A549 (cell line): Measurements from ENCODE around the gene SLC38A7. TPM values are rescaled to one million over a fixed set of nuclear protein-coding genes. Genes with fewer than 3 reads are reported as not detected.

Source experiments
- ATAC-seq, 2 experiments: fragments of 200-7000 bp in 1 of 2; fragments of >200 bp in 1 of 2; cut with Nextera tagmentation in 1 of 2; cut with Tn5 transposase in 1 of 2; 3 replicates each; pipeline versions ENCODE4 v1.8.0 to v1.9.1; 2018 to 2020; ENCODE audit warnings: mild to moderate bottlenecking in 1 of 2, moderate library complexity in 1 of 2
- CTCF ChIA-PET: fragments of 300-600 bp; sonication (Branson Sonifier 250); formaldehyde crosslinking; extraction: SDS; loops from one replicate; lab custom pipeline; 2021; ENCODE audit warnings: antibody characterized with exemption, inconsistent platforms; lab: Yijun Ruan, JAX
- POLR2A ChIA-PET: fragments of 350-600 bp; formaldehyde crosslinking; extraction: SDS; loops from one replicate; lab custom pipeline; 2021; ENCODE audit warnings: antibody characterized with exemption, inconsistent platforms; lab: Yijun Ruan, JAX
- DNase-seq, 2 experiments: peaks; one replicate each; pipeline versions ENCODE4 v3.0.0 to v3.0.0-alpha.2; 2011 to 2016; ENCODE audit warnings: low read depth in 1 of 2, low spot score in 1 of 2
- FAIRE-seq: peaks from 2 replicates; lab custom pipeline; 2011; peaks lifted over from hg19 to GRCh38; lab: Jason Lieb, UNC
- H3K27ac ChIP-seq, 2 experiments: fragments of >200 bp; sonication (Bioruptor Twin); formaldehyde crosslinking; 3 replicates each; pipeline ENCODE4 v1.5.1; 2016 to 2017
- H3K4me1 ChIP-seq: fragments of >200 bp; sonication (Bioruptor Twin); formaldehyde crosslinking; 3 replicates; pipeline ENCODE4 v1.6.1; 2016
- H3K4me2 ChIP-seq: fragments of >200 bp; sonication (Bioruptor Twin); formaldehyde crosslinking; 3 replicates; pipeline ENCODE4 v1.6.1; 2016
- H3K4me3 ChIP-seq: fragments of >200 bp; sonication (Bioruptor Twin); formaldehyde crosslinking; 3 replicates; pipeline ENCODE4 v1.5.1; 2016
- H3K9me3 ChIP-seq: fragments of >200 bp; sonication (Bioruptor Twin); formaldehyde crosslinking; 3 replicates; pipeline ENCODE4 v1.6.1; 2016
- BCL3 ChIP-seq: fragments of >200 bp; sonication (Bioruptor Twin); formaldehyde crosslinking; IDR thresholded peaks from 3 replicates; pipeline ENCODE4 v1.6.1; 2016
- BHLHE40 ChIP-seq: IDR thresholded peaks from 2 replicates; pipeline ENCODE4 v1.6.1; 2012; ENCODE audit warnings: low read depth, low read length, inconsistent platforms
- CBX2 ChIP-seq: fragments of 200-600 bp; sonication (generic); IDR thresholded peaks from 2 replicates; pipeline ENCODE4 v1.6.1; 2016; ENCODE audit warnings: low read depth, mild to moderate bottlenecking, borderline replicate concordance
- CEBPB ChIP-seq, 2 experiments: fragments of >200 bp in 1 of 2; sonication (Bioruptor Twin) in 1 of 2; formaldehyde crosslinking in 1 of 2; IDR thresholded peaks; 2 replicates each; pipeline ENCODE4 v1.6.1; 2012 to 2016
- CHD2 ChIP-seq: fragments of 150-350 bp; IDR thresholded peaks from 2 replicates; pipeline ENCODE4 v1.6.1; 2014; ENCODE audit warnings: low read length; ENCODE audit not compliant: partially characterized antibody
- CHD4 ChIP-seq: fragments of 200-600 bp; sonication (generic); IDR thresholded peaks from 2 replicates; pipeline ENCODE4 v1.6.1; 2016; ENCODE audit warnings: antibody characterized with exemption, mild to moderate bottlenecking, borderline replicate concordance
- EHMT2 ChIP-seq: fragments of 200-600 bp; sonication (generic); IDR thresholded peaks from 2 replicates; pipeline ENCODE4 v1.6.1; 2016; ENCODE audit warnings: antibody characterized with exemption, low read depth, mild to moderate bottlenecking, moderate library complexity
- FOSL2 ChIP-seq, 2 experiments: fragments of 450-650 bp in 1 of 2; fragments of >200 bp in 1 of 2; sonication (Bioruptor Twin) in 1 of 2; formaldehyde crosslinking; IDR thresholded peaks; 2 replicates each; pipeline versions ENCODE4 v1.5.0 to v1.6.1; 2016 to 2020; ENCODE audit warnings: mild to moderate bottlenecking in 1 of 2, moderate library complexity in 1 of 2
- GATA3 ChIP-seq: IDR thresholded peaks from 2 replicates; pipeline ENCODE4 v1.6.1; 2012; ENCODE audit warnings: borderline replicate concordance
- HEYL ChIP-seq: fragments of 250-450 bp; sonication (Bioruptor Pico); IDR thresholded peaks from 2 replicates; pipeline ENCODE4 v1.8.0; 2021; ENCODE audit warnings: mild to moderate bottlenecking, moderate library complexity
- HOXB5 ChIP-seq: fragments of 250-450 bp; sonication (Bioruptor Pico); IDR thresholded peaks from 2 replicates; pipeline ENCODE4 v1.5.0; 2020; ENCODE audit warnings: mild to moderate bottlenecking, moderate library complexity
- JUN ChIP-seq, 2 experiments: fragments of >200 bp; sonication (Bioruptor Twin); formaldehyde crosslinking; IDR thresholded peaks; 2 replicates in 1 of 2; 3 replicates in 1 of 2; pipeline ENCODE4 v1.6.1; 2016 to 2017
- JUNB ChIP-seq: fragments of >200 bp; sonication (Bioruptor Twin); formaldehyde crosslinking; IDR thresholded peaks from 2 replicates; pipeline ENCODE4 v1.6.1; 2016
- MAZ ChIP-seq: fragments of 150-350 bp; IDR thresholded peaks from 2 replicates; pipeline ENCODE4 v1.6.1; 2014; ENCODE audit warnings: antibody characterized with exemption, low read depth, low read length, borderline replicate concordance
- MYC ChIP-seq: IDR thresholded peaks from 2 replicates; pipeline ENCODE4 v1.6.1; 2012; ENCODE audit warnings: mild to moderate bottlenecking, inconsistent platforms, low read length, improper control_type of control experiment, borderline replicate concordance
- NPAS2 ChIP-seq: fragments of 250-450 bp; sonication (Bioruptor Pico); IDR thresholded peaks from 2 replicates; pipeline ENCODE4 v1.8.0; 2022; ENCODE audit warnings: mild to moderate bottlenecking, moderate library complexity, borderline replicate concordance
- NR3C1 ChIP-seq: fragments of >200 bp; sonication (Bioruptor Twin); formaldehyde crosslinking; IDR thresholded peaks from 3 replicates; pipeline ENCODE4 v1.6.1; 2017
- POLR2A ChIP-seq: IDR thresholded peaks from 2 replicates; pipeline ENCODE4 v1.6.1; 2012; ENCODE audit warnings: mild to moderate bottlenecking, low read length
- POLR2AphosphoS2 ChIP-seq: conservative IDR thresholded peaks from 2 replicates; pipeline ENCODE4 v1.6.1; 2012; ENCODE audit warnings: low read length, improper control_type of control experiment, inconsistent platforms
- RAD21 ChIP-seq, 2 experiments: fragments of >200 bp in 1 of 2; sonication (Bioruptor Twin) in 1 of 2; formaldehyde crosslinking in 1 of 2; IDR thresholded peaks in 1 of 2; conservative IDR thresholded peaks in 1 of 2; 2 replicates in 1 of 2; 3 replicates in 1 of 2; pipeline ENCODE4 v1.6.1; 2012 to 2018; ENCODE audit warnings: inconsistent platforms in 1 of 2
- RCOR1 ChIP-seq: fragments of 150-350 bp; IDR thresholded peaks from 2 replicates; pipeline ENCODE4 v1.6.1; 2014; ENCODE audit warnings: antibody characterized with exemption, low read length, low read depth
- RNF2 ChIP-seq: fragments of 200-600 bp; sonication (generic); IDR thresholded peaks from 2 replicates; pipeline ENCODE4 v1.6.1; 2016; ENCODE audit warnings: low read depth, mild to moderate bottlenecking, antibody characterized with exemption, moderate library complexity, borderline replicate concordance
- TFCP2L1 ChIP-seq: fragments of 250-450 bp; sonication (Bioruptor Pico); IDR thresholded peaks from 2 replicates; pipeline ENCODE4 v1.5.0; 2021; ENCODE audit warnings: mild to moderate bottlenecking
- TP53 ChIP-seq: fragments of 250-450 bp; sonication (Bioruptor Pico); IDR thresholded peaks from 2 replicates; pipeline ENCODE4 v1.5.0; 2021; ENCODE audit warnings: mild to moderate bottlenecking, moderate library complexity
- ZFP36 ChIP-seq: fragments of 450-650 bp; IDR thresholded peaks from 2 replicates; pipeline ENCODE4 v1.6.1; 2014; ENCODE audit warnings: borderline replicate concordance; ENCODE audit not compliant: partially characterized antibody
- ZNF302 ChIP-seq: fragments of 250-450 bp; sonication (Bioruptor Pico); IDR thresholded peaks from 2 replicates; pipeline ENCODE4 v1.9.0; 2021; ENCODE audit warnings: inconsistent platforms, mild to moderate bottlenecking, moderate library complexity
- ZSCAN20 ChIP-seq: fragments of 250-450 bp; sonication (Bioruptor Pico); IDR thresholded peaks from 2 replicates; pipeline ENCODE4 v1.8.0; 2022; ENCODE audit warnings: mild to moderate bottlenecking, moderate library complexity
- WGBS: methylation state at CpG from one replicate; pipeline ENCODE4 v1.1.6; 2017; ENCODE audit errors: missing lambda C conversion rate; 5-methylcytosine and 5-hydroxymethylcytosine counted together
- polyA plus RNA-seq, 4 experiments: library from polyadenylated mRNA; depleted of rRNA in 3 of 4; stranded (reverse); fragments of >200 nt; fragmentation: RNase III in 1 of 4; extraction: RNeasy Plus Mini Kit Qiagen cat#74134 plus additional on column Dnase treatment in 1 of 4; gene quantifications; 2 replicates in 3 of 4; 3 replicates in 1 of 4; pipeline ENCODE4 v1.2.3, GENCODE V29; 2011 to 2017
- TF ChIP-seq, protein P1 (sequence below): IDR thresholded peaks from 2 replicates; pipeline ENCODE4 v1.6.1; 2012; ENCODE audit warnings: low read depth, borderline replicate concordance
- TF ChIP-seq, protein P2 (sequence below): IDR thresholded peaks from 2 replicates; pipeline ENCODE4 v1.6.1; 2012
- TF ChIP-seq, protein P3 (sequence below): fragments of 200-600 bp; sonication (generic); IDR thresholded peaks from 2 replicates; pipeline ENCODE4 v1.6.1; 2016; ENCODE audit warnings: antibody characterized with exemption, mild to moderate bottlenecking, moderate library complexity

Gene SLC38A7
- polyA plus RNA-seq, 2 of the 4 experiments (the other 2 are of a cell fraction), result 8.4 to 19.9 TPM

- POLR2A ChIA-PET, result no interaction called here
These were observed 13.5 kb downstream of the SLC38A7 start for GRCh38 chr16:58670946-58671583.

GRCh38 chr16:58670177-58670576 lies 14.4 kb downstream of the SLC38A7 start:
- no peaks in the 10 kb centered on the region for H3K9me3 ChIP-seq
- H3K4me2 ChIP-seq, result no peak overlapping the region
- ChIA-PET CTCF (interaction anchor here (1.2 to 5.5 kb wide), 5 partner anchors 9 to 183 kb away, joined by 3 to 30 read pairs (median 4); no protein-coding TSS in a partner anchor), POLR2A (no interaction called here)
- H3K4me1 ChIP-seq, result no peaks in the 10 kb centered on the region
- peak; percentile 15 to 16; a peak in 2 of 6 replicates for ATAC-seq
- no peak overlapping the region for H3K4me3 ChIP-seq
- DNase-seq, result no peak
- no peak overlapping the region for H3K27ac ChIP-seq
- FAIRE-seq, result no peak
- TF ChIP-seq ZNF302, result no peak
- no peak for TF ChIP-seq NR3C1
- TF ChIP-seq CBX2, result no peak
- TF ChIP-seq EHMT2, result no peak
- TF ChIP-seq CHD4, result no peak
- TF ChIP-seq CHD2, result no peak
- no peak for TF ChIP-seq POLR2A
- TF ChIP-seq TFCP2L1, result no peak
- no peak for TF ChIP-seq RNF2
- TF ChIP-seq HEYL (CRISPR knock-in tag), result no peak
- TF ChIP-seq TP53, result no peak
- no peak for TF ChIP-seq FOSL2 (IDR thresholded peaks at IDR 0.05)
- no peak for TF ChIP-seq FOSL2 (CRISPR knock-in tag; IDR thresholded peaks at IDR 0.05)
- TF ChIP-seq POLR2AphosphoS2, result no peak
- TF ChIP-seq, protein P1, sequence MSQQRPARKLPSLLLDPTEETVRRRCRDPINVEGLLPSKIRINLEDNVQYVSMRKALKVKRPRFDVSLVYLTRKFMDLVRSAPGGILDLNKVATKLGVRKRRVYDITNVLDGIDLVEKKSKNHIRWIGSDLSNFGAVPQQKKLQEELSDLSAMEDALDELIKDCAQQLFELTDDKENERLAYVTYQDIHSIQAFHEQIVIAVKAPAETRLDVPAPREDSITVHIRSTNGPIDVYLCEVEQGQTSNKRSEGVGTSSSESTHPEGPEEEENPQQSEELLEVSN, result no peak
- no peak for TF ChIP-seq CEBPB (IDR thresholded peaks at IDR 0.05)
- TF ChIP-seq JUN (IDR thresholded peaks at IDR 0.05), result no peak
- no peak for TF ChIP-seq JUNB
- TF ChIP-seq GATA3, result no peak
- no peak for TF ChIP-seq MAZ

More at GRCh38 chr16:58670946-58671583, 13.5 kb downstream of the SLC38A7 start:
- CTCF ChIA-PET, result interaction anchor here (0.9 to 5.5 kb wide), 5 partner anchors 10 to 184 kb away, joined by 3 to 30 read pairs (median 7); no protein-coding TSS in a partner anchor
- ATAC-seq (peak in 1 of 2 experiments; percentile 15; a peak in 1 of 6 replicates), DNase-seq (no peak), FAIRE-seq (no peak)
- TF ChIP-seq NPAS2 (no peak), RCOR1 (no peak), RAD21 (conservative IDR thresholded peaks at IDR 0.05 in 1 of 2, IDR thresholded peaks at IDR 0.05 in 1 of 2) (no peak), BHLHE40 (no peak), MYC (no peak), HOXB5 (CRISPR knock-in tag) (no peak), EHMT2 (no peak), ZSCAN20 (CRISPR knock-in tag) (no peak), NR3C1 (no peak), BCL3 (no peak), ZFP36 (no peak)
- TF ChIP-seq, protein P2, sequence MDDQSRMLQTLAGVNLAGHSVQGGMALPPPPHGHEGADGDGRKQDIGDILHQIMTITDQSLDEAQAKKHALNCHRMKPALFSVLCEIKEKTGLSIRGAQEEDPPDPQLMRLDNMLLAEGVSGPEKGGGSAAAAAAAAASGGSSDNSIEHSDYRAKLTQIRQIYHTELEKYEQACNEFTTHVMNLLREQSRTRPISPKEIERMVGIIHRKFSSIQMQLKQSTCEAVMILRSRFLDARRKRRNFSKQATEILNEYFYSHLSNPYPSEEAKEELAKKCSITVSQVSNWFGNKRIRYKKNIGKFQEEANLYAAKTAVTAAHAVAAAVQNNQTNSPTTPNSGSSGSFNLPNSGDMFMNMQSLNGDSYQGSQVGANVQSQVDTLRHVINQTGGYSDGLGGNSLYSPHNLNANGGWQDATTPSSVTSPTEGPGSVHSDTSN, result no peak
- TF ChIP-seq, protein P1, result no peak
- TF ChIP-seq, protein P3, sequence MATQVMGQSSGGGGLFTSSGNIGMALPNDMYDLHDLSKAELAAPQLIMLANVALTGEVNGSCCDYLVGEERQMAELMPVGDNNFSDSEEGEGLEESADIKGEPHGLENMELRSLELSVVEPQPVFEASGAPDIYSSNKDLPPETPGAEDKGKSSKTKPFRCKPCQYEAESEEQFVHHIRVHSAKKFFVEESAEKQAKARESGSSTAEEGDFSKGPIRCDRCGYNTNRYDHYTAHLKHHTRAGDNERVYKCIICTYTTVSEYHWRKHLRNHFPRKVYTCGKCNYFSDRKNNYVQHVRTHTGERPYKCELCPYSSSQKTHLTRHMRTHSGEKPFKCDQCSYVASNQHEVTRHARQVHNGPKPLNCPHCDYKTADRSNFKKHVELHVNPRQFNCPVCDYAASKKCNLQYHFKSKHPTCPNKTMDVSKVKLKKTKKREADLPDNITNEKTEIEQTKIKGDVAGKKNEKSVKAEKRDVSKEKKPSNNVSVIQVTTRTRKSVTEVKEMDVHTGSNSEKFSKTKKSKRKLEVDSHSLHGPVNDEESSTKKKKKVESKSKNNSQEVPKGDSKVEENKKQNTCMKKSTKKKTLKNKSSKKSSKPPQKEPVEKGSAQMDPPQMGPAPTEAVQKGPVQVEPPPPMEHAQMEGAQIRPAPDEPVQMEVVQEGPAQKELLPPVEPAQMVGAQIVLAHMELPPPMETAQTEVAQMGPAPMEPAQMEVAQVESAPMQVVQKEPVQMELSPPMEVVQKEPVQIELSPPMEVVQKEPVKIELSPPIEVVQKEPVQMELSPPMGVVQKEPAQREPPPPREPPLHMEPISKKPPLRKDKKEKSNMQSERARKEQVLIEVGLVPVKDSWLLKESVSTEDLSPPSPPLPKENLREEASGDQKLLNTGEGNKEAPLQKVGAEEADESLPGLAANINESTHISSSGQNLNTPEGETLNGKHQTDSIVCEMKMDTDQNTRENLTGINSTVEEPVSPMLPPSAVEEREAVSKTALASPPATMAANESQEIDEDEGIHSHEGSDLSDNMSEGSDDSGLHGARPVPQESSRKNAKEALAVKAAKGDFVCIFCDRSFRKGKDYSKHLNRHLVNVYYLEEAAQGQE, result no peak
- no peaks in the 10 kb centered on the region for H3K9me3 ChIP-seq
- H3K27ac ChIP-seq, result no peak overlapping the region
- H3K4me2 ChIP-seq, result no peak overlapping the region
- H3K4me3 ChIP-seq, result no peak overlapping the region
- 95% methylated on average over 18 of the region's 18 CpGs for WGBS
- H3K4me1 ChIP-seq, result no peaks in the 10 kb centered on the region
